Measurements from ENCODE around the gene GSE1.

DNA sequence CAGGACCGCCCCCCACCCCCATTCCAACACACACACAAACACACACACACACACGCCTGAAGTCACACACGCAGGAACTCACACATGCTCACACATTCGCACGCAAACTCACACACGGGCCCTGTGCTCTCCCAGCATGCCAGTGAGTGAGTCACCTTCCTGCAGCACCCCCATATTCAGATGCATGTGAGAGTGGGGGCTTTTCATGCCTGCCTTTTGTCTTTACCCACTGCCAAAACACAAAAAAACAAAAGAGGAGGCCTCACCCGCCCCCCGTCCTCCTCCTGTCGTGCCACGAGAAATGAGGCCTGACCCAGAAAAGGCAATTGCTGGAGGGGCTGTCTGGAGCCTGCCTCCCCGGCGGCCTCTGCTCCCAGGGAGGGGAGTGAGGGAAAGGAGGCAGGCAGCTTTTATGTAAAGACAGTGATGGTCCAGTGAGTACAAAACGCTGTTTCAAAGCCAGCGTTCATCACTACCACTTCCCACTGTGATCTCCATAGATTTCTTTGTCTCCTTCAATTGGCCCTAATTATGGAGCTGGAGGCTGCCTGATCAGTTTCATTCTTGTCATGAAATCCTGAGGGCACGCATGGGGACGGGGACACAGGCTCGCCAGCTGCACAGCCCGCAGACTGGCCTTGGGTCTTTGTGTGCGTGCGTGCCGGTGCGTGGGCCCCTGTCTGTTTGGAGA, 29.5 kb upstream of the GSE1 start:
- TF ChIP-seq SP1 (IDR thresholded peaks at IDR 0.05) (no peak), FOXA1 (IDR thresholded peaks at IDR 0.05) (no peak), HDGF (IDR thresholded peaks at IDR 0.05; ENCODE audit: borderline replicate concordance) (no peak), ELF4 (IDR thresholded peaks at IDR 0.05) (no peak), PKNOX1 (IDR thresholded peaks at IDR 0.05) (no peak), ARNT (IDR thresholded peaks at IDR 0.05) (no peak)
